ENCODE data around the gene MYO5A. TPM values are rescaled to one million over a fixed set of nuclear protein-coding genes. Genes with fewer than 3 reads are reported as not detected.

The MYO5A gene
- polyA plus RNA-seq, 3 donors, result 6.9 to 33.5 (median 16.6) TPM

GRCh38 chr15:52392008-52392687, 136.5 kb downstream of the MYO5A start:
- no peak overlapping the region for H3K4me3 Mint-ChIP-seq
- H3K27ac Mint-ChIP-seq, result no peak overlapping the region
- TF ChIP-seq, protein P1, sequence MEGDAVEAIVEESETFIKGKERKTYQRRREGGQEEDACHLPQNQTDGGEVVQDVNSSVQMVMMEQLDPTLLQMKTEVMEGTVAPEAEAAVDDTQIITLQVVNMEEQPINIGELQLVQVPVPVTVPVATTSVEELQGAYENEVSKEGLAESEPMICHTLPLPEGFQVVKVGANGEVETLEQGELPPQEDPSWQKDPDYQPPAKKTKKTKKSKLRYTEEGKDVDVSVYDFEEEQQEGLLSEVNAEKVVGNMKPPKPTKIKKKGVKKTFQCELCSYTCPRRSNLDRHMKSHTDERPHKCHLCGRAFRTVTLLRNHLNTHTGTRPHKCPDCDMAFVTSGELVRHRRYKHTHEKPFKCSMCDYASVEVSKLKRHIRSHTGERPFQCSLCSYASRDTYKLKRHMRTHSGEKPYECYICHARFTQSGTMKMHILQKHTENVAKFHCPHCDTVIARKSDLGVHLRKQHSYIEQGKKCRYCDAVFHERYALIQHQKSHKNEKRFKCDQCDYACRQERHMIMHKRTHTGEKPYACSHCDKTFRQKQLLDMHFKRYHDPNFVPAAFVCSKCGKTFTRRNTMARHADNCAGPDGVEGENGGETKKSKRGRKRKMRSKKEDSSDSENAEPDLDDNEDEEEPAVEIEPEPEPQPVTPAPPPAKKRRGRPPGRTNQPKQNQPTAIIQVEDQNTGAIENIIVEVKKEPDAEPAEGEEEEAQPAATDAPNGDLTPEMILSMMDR (IDR thresholded peaks at IDR 0.05), result no peak
- H3K36me3 ChIP-seq (replicated peaks in 1 of 2; ENCODE audit: control insufficient read depth in 1 of 2, insufficient read depth in 2 of 2, low read length in 2 of 2), result peaks cover 68 to 97% of the 10 kb centered on the region in 2 donors
- intact Hi-C loops (cut with micrococcal nuclease), result no loop called here
- no peaks in the 10 kb centered on the region for H3K4me1 Mint-ChIP-seq
- no peaks in the 10 kb centered on the region for H3K79me2 ChIP-seq (ENCODE audit: insufficient read depth, low read length)
- H2AFZ ChIP-seq (ENCODE audit: insufficient read depth, low read depth, low read length, poor library complexity, severe bottlenecking), result no peak overlapping the region
- H3K36me3 Mint-ChIP-seq, result peaks cover 76 to 89% of the 10 kb centered on the region in 2 donors
- no peaks in the 10 kb centered on the region for H3K4me1 ChIP-seq (ENCODE audit: control insufficient read depth in 1 of 2, insufficient read depth in 2 of 2, low read length in 2 of 2)
- H3K9ac ChIP-seq (ENCODE audit: insufficient read depth, low read length, poor library complexity, severe bottlenecking), result no peak overlapping the region
- H3K9me3 Mint-ChIP-seq, result no peaks in the 10 kb centered on the region
- H3K4me2 ChIP-seq (replicated peaks; ENCODE audit: extremely low read depth, low read length, poor library complexity, severe bottlenecking), result no peak overlapping the region
- DNase-seq, result no peak
- no peaks in the 10 kb centered on the region for H3K9me3 ChIP-seq (replicated peaks in 1 of 2; ENCODE audit: control insufficient read depth in 1 of 2, insufficient read depth in 1 of 2, low read length in 2 of 2)
- H4K20me1 ChIP-seq (ENCODE audit: insufficient read depth, low read length), result no peaks in the 10 kb centered on the region
- H3K27ac ChIP-seq (ENCODE audit: low read depth in 1 of 2, low read length in 2 of 2), result no peak overlapping the region
- H3K4me3 ChIP-seq (replicated peaks in 1 of 3; ENCODE audit: low read depth in 2 of 3, low read length in 3 of 3), result no peak overlapping the region
- H3K27me3 ChIP-seq (ENCODE audit: control insufficient read depth in 2 of 2, insufficient read depth in 2 of 2, low read length in 2 of 2), result no peaks in the 10 kb centered on the region
- H3K27me3 Mint-ChIP-seq (ENCODE audit: low read depth in 3 of 3), result peaks cover 0 to 3% (median 0%) of the 10 kb centered on the region in 3 donors
- whole genome bisulfite sequencing (ENCODE audit: insufficient coverage), result 100% methylated on average over 2 of the region's 6 CpGs

GRCh38 chr15:52391069-52391468, 137.6 kb downstream of the MYO5A start:
- H3K36me3 ChIP-seq (replicated peaks in 1 of 2; ENCODE audit: control insufficient read depth in 1 of 2, insufficient read depth in 2 of 2, low read length in 2 of 2), result peaks cover 66 to 97% of the 10 kb centered on the region in 2 donors
- H2AFZ ChIP-seq (ENCODE audit: insufficient read depth, low read depth, low read length, poor library complexity, severe bottlenecking), result no peak overlapping the region
- H3K79me2 ChIP-seq (ENCODE audit: insufficient read depth, low read length), result no peaks in the 10 kb centered on the region
- H3K4me1 Mint-ChIP-seq, result no peaks in the 10 kb centered on the region
- no peak overlapping the region for H3K4me3 Mint-ChIP-seq
- DNase-seq, result no peak
- no peak overlapping the region for H3K27ac ChIP-seq (ENCODE audit: low read depth in 1 of 2, low read length in 2 of 2)
- H3K4me1 ChIP-seq (ENCODE audit: control insufficient read depth in 1 of 2, insufficient read depth in 2 of 2, low read length in 2 of 2), result no peaks in the 10 kb centered on the region
- TF ChIP-seq, protein P1 (IDR thresholded peaks at IDR 0.05), result no peak
- H4K20me1 ChIP-seq (ENCODE audit: insufficient read depth, low read length), result no peaks in the 10 kb centered on the region
- no peak overlapping the region for H3K4me2 ChIP-seq (replicated peaks; ENCODE audit: extremely low read depth, low read length, poor library complexity, severe bottlenecking)
- no peak overlapping the region for H3K4me3 ChIP-seq (replicated peaks in 1 of 3; ENCODE audit: low read depth in 2 of 3, low read length in 3 of 3)
- no peak overlapping the region for H3K9ac ChIP-seq (ENCODE audit: insufficient read depth, low read length, poor library complexity, severe bottlenecking)
- no peak overlapping the region for H3K27ac Mint-ChIP-seq
- intact Hi-C loops (cut with micrococcal nuclease), result no loop called here
- no peaks in the 10 kb centered on the region for H3K27me3 ChIP-seq (ENCODE audit: control insufficient read depth in 2 of 2, insufficient read depth in 2 of 2, low read length in 2 of 2)
- peaks cover 0 to 3% (median 0%) of the 10 kb centered on the region in 3 donors for H3K27me3 Mint-ChIP-seq (ENCODE audit: low read depth in 3 of 3)
- H3K9me3 Mint-ChIP-seq, result no peaks in the 10 kb centered on the region
- H3K9me3 ChIP-seq (replicated peaks in 1 of 2; ENCODE audit: control insufficient read depth in 1 of 2, insufficient read depth in 1 of 2, low read length in 2 of 2), result no peaks in the 10 kb centered on the region
- no CpG with 5 or more reads among the region's 4 CpGs for WGBS (ENCODE audit: insufficient coverage)
- H3K36me3 Mint-ChIP-seq, result peaks cover 71 to 87% of the 10 kb centered on the region in 2 donors
